Urothelium cell line (cell line): ENCODE data around the gene SETD2.

Source experiments
- DNase-seq: peaks from one replicate; pipeline ENCODE4 v3.0.0; 2011; ENCODE audit warnings: low spot score, mixed read lengths
- FAIRE-seq: peaks from 2 replicates; lab custom pipeline; 2011; peaks lifted over from hg19 to GRCh38; lab: Jason Lieb, UNC

The SETD2 gene

GRCh38 chr3:46970391-46971091 is 193.4 kb downstream of the SETD2 start:
- no peak for DNase-seq
- no peak for FAIRE-seq

DNA sequence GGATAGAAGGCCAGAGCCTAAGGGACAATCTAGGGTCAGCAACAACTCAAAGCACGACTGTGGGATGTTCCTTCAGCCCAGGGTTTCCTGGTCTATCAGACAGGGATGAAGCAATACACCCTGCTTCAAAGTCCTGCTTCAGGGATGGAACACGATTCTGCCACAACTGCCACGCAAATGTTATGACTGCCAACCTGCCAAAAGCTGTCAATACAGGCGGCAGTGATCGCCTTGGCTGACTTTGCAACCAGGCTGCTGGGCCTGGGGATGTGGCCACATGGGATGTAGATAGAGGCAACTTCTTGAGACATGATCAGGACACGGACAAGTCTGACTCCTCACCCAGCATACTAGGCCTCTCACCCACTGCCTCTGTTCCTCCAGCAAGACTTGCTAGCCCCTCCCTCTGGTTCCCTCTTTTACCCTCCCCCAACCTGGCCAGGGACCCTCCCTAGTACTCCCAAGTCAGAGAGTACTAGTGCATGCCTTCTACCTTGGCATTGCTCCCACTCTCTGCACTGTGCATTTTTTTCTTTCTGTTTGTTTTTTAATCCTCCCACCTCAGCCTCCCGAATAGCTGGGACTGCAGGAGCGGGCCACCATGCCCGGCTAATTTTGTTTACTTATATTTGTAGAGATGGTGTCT is 195.0 kb downstream of the SETD2 start:
- no peak for DNase-seq
- no peak for FAIRE-seq

DNA sequence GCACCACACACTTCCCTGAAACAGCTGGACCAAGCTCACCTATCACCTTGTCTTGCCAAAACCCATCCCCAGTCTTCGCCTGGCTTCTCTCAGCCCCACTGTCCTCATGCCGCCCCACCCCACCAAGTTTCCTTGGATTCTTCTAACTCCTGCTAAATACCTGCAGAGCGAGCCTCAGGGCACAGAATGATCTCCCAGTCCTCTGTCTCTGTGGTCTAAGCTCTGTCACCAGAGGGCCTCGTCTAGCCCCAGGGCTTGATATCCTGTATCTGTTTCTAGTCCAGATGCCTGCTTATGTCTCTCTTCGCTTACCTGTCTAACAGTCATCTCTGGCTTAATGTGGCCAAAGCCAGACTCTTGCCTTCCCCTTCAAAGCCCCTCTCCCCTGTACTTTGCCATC is 197.1 kb downstream of the SETD2 start:
- DNase-seq (no peak), FAIRE-seq (no peak)
